Lower lobe of right lung (tissue), 2 donors: ENCODE data around the gene TERT. TPM values are rescaled to one million over a fixed set of nuclear protein-coding genes. Genes with fewer than 3 reads are reported as not detected.
"Not testable (repeated sequence)": the region's sequence is repeated elsewhere in the genome, so short reads cannot be mapped to it uniquely, and the experiment has no call there.

Experiments used
- ATAC-seq, 2 donors: fragments of 200-7000 bp; cut with Tn5 transposase; one replicate each; pipeline ENCODE4 v1.9.1; 2020 to 2022; ENCODE audit warnings: mild to moderate bottlenecking in 2 of 2, moderate library complexity in 2 of 2
- DNase-seq: peaks from one replicate; pipeline ENCODE4 v3.0.0-alpha.2; 2020
- H3K27ac ChIP-seq: fragments of 200-600 bp; one replicate; pipeline ENCODE4 v1.8.0; 2022
- H3K27me3 ChIP-seq: fragments of 200-600 bp; one replicate; pipeline ENCODE4 v1.8.0; 2022; ENCODE audit warnings: low read depth
- H3K36me3 ChIP-seq: fragments of 200-600 bp; one replicate; pipeline ENCODE4 v1.8.0; 2022; ENCODE audit warnings: mild to moderate bottlenecking
- H3K4me1 ChIP-seq: fragments of 200-600 bp; one replicate; pipeline ENCODE4 v1.8.0; 2022
- H3K4me3 ChIP-seq: fragments of 200-600 bp; one replicate; pipeline ENCODE4 v1.8.0; 2022; ENCODE audit warnings: mild to moderate bottlenecking
- H3K9me3 ChIP-seq: fragments of 200-600 bp; one replicate; pipeline ENCODE4 v1.8.0; 2022
- CTCF ChIP-seq: fragments of 200-600 bp; IDR thresholded peaks from one replicate; pipeline ENCODE4 v1.8.0; 2022; ENCODE audit warnings: antibody characterized with exemption, mild to moderate bottlenecking
- intact Hi-C: fragments of 100-400 bp; cut with DNase I; formaldehyde crosslinking; loops from one replicate; pipeline ENCODE4 v1.11.0; 2022
- total RNA-seq: library from RNA; stranded (reverse); fragmentation: NEBNext Ultra II Directional; extraction: Animal tissue kit (Norgen Biotek cat#: 25700); gene quantifications from one replicate; pipeline ENCODE4 v1.2.1, GENCODE V29; 2021
- donor health status: DM: no; HTN: yes; CAD: no; lungs with severe emphysema.

The TERT gene
- total RNA-seq, 1 donor from 2014 or later, result not detected

- DNase-seq (no peak), ATAC-seq (no peak)
- Histone ChIP-seq H3K27me3 (peaks cover 19% of the 10 kb centered on the region), H3K27ac (no peak overlapping the region), H3K36me3 (no peaks in the 10 kb centered on the region), H3K9me3 (peaks cover 3% of the 10 kb centered on the region), H3K4me3 (no peak overlapping the region), H3K4me1 (no peaks in the 10 kb centered on the region)
- intact Hi-C loops, result no loop called here
- no peak for TF ChIP-seq CTCF
Observed at GRCh38 chr5:1232780-1233179, 62.1 kb downstream of the TERT start.

- H3K36me3 ChIP-seq, result no peaks in the 10 kb centered on the region
- no peak for ATAC-seq
- no peak for DNase-seq
- no peak for TF ChIP-seq CTCF
- no peak overlapping the region for H3K4me3 ChIP-seq
- peaks cover under 1% of the 10 kb centered on the region for H3K9me3 ChIP-seq
- peaks cover 19% of the 10 kb centered on the region for H3K27me3 ChIP-seq
- intact Hi-C loops, result no loop called here
- no peaks in the 10 kb centered on the region for H3K4me1 ChIP-seq
- H3K27ac ChIP-seq, result no peak overlapping the region
Observed at GRCh38 chr5:1231354-1231905, 63.4 kb downstream of the TERT start.

- ATAC-seq (no peak), DNase-seq (no peak)
- Histone ChIP-seq H3K36me3 (no peaks in the 10 kb centered on the region), H3K27me3 (peaks cover 19% of the 10 kb centered on the region), H3K27ac (no peak overlapping the region), H3K4me1 (no peaks in the 10 kb centered on the region), H3K9me3 (no peaks in the 10 kb centered on the region), H3K4me3 (no peak overlapping the region)
- intact Hi-C loops, result no loop called here
- TF ChIP-seq CTCF, result no peak
Observed at GRCh38 chr5:1230551-1230950, 64.3 kb downstream of the TERT start.

- Histone ChIP-seq H3K4me3 (no peak overlapping the region), H3K27ac (no peak overlapping the region), H3K27me3 (peaks cover 19% of the 10 kb centered on the region), H3K4me1 (no peaks in the 10 kb centered on the region), H3K9me3 (no peaks in the 10 kb centered on the region), H3K36me3 (no peaks in the 10 kb centered on the region)
- intact Hi-C loops, result no loop called here
- DNase-seq (no peak), ATAC-seq (no peak)
- no peak for TF ChIP-seq CTCF
Observed at GRCh38 chr5:1229822-1230221, 65.0 kb downstream of the TERT start.

GRCh38 chr5:1229023-1229422, 65.8 kb downstream of the TERT start:
- H3K36me3 ChIP-seq, ATAC-seq, H3K9me3 ChIP-seq, H3K27ac ChIP-seq, H3K4me1 ChIP-seq, DNase-seq, intact Hi-C loops, H3K4me3 ChIP-seq: not testable (repeated sequence)
- H3K27me3 ChIP-seq, result peaks cover 22% of the 10 kb centered on the region

- DNase-seq (no peak), ATAC-seq (no peak)
- Histone ChIP-seq H3K4me3 (no peak overlapping the region), H3K4me1 (no peaks in the 10 kb centered on the region), H3K27ac (no peak overlapping the region), H3K27me3 (peaks cover 25% of the 10 kb centered on the region), H3K9me3 (no peaks in the 10 kb centered on the region), H3K36me3 (no peaks in the 10 kb centered on the region)
- intact Hi-C loops, result no loop called here
- no peak for TF ChIP-seq CTCF
Observed at GRCh38 chr5:1228120-1228519, 66.7 kb downstream of the TERT start.
